H1 (cell line): ENCODE results near the gene AGAP1.
"Not testable (repeated sequence)": the region's sequence is repeated elsewhere in the genome, so short reads cannot be mapped to it uniquely, and the experiment has no call there.

ENCODE experiments used
- CREB1 ChIP-seq: IDR thresholded peaks from 2 replicates; pipeline ENCODE4 v1.6.1; 2012; ENCODE audit warnings: inconsistent platforms
- CTCF ChIP-seq, 3 experiments: IDR thresholded peaks; 1 replicate in 2 of 3; 2 replicates in 1 of 3; pipeline versions ENCODE4 v1.5.1 to v1.6.1; 2011; ENCODE audit warnings: low read length in 3 of 3, mild to moderate bottlenecking in 3 of 3, inconsistent platforms in 2 of 3, low read depth in 1 of 3, moderate library complexity in 1 of 3; ENCODE audit not compliant: insufficient read depth in 1 of 3; ENCODE audit errors: control extremely low read depth in 1 of 3
- EP300 ChIP-seq, 2 experiments: IDR thresholded peaks; 1 replicate in 1 of 2; 2 replicates in 1 of 2; pipeline ENCODE4 v1.6.1; 2011 to 2012; ENCODE audit warnings: low read depth in 2 of 2, low read length in 2 of 2, mild to moderate bottlenecking in 2 of 2, borderline replicate concordance in 1 of 2, inconsistent platforms in 1 of 2, moderate library complexity in 1 of 2
- GABPA ChIP-seq: IDR thresholded peaks from 2 replicates; pipeline ENCODE4 v1.6.1; 2011; ENCODE audit warnings: mild to moderate bottlenecking, low read length, moderate library complexity, borderline replicate concordance; ENCODE audit not compliant: insufficient read depth
- JUND ChIP-seq: IDR thresholded peaks from 2 replicates; pipeline ENCODE4 v1.6.1; 2011; ENCODE audit warnings: mild to moderate bottlenecking, improper control_type of control experiment, low read length
- KDM5A ChIP-seq: fragments of 200-600 bp; IDR thresholded peaks from 2 replicates; pipeline ENCODE4 v1.7.1; 2012; ENCODE audit warnings: mild to moderate bottlenecking, low read length, inconsistent platforms, mixed read lengths
- POLR2A ChIP-seq, 2 experiments: IDR thresholded peaks; 1 replicate in 1 of 2; 2 replicates in 1 of 2; pipeline ENCODE4 v1.6.1; 2011; ENCODE audit warnings: low read depth in 2 of 2, low read length in 2 of 2, mild to moderate bottlenecking in 2 of 2; ENCODE audit errors: control extremely low read depth in 1 of 2
- RAD21 ChIP-seq, 2 experiments: IDR thresholded peaks in 1 of 2; conservative IDR thresholded peaks in 1 of 2; 2 replicates each; pipeline ENCODE4 v1.6.1; 2011; ENCODE audit warnings: low read depth in 2 of 2, low read length in 2 of 2, improper control_type of control experiment in 1 of 2, inconsistent platforms in 1 of 2, mild to moderate bottlenecking in 1 of 2, moderate library complexity in 1 of 2
- SIN3A ChIP-seq, 2 experiments: IDR thresholded peaks in 1 of 2; conservative IDR thresholded peaks in 1 of 2; 2 replicates each; pipeline ENCODE4 v1.6.1; 2011 to 2012; ENCODE audit warnings: low read length in 2 of 2, improper control_type of control experiment in 1 of 2, low read depth in 1 of 2, mild to moderate bottlenecking in 1 of 2
- SP2 ChIP-seq: IDR thresholded peaks from 2 replicates; pipeline ENCODE4 v1.6.1; 2012; ENCODE audit warnings: mild to moderate bottlenecking, low read length, inconsistent platforms
- YY1 ChIP-seq: IDR thresholded peaks from 2 replicates; pipeline ENCODE4 v1.6.1; 2011; ENCODE audit warnings: low read depth, mild to moderate bottlenecking, low read length

DNA sequence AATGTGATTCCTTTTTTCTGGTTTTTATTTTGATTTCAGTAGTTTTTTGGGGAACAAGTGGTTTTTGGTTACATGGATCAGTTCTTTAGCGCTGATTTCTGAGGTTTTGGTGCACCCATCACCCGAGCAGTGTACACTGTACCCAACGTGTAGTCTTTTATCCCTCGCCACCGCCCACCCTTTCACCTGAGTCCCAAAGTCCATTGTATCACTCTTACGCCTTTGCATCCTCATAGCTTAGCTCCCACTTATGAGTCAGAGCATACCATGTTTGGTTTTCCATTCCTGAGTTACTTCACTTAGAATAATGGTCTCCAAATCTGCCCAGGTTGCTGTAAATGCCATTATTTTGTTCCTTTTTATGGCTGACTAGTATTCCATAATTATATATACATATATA, 453.2 kb downstream of the AGAP1 start:
- TF ChIP-seq CTCF (IDR thresholded peaks at IDR 0.05; ENCODE audit: control extremely low read depth in 1 of 3, insufficient read depth in 1 of 3, low read depth in 1 of 3, low read length in 3 of 3); POLR2A (IDR thresholded peaks at IDR 0.05; ENCODE audit: control extremely low read depth in 1 of 2, low read depth in 2 of 2, low read length in 2 of 2); YY1; RAD21 (IDR thresholded peaks at IDR 0.05 in 1 of 2, conservative IDR thresholded peaks at IDR 0.05 in 1 of 2; ENCODE audit: low read depth in 2 of 2, low read length in 2 of 2); SIN3A (conservative IDR thresholded peaks at IDR 0.05 in 1 of 2, IDR thresholded peaks at IDR 0.05 in 1 of 2; ENCODE audit: low read depth in 1 of 2, low read length in 2 of 2); KDM5A; SP2; JUND; EP300 (IDR thresholded peaks at IDR 0.05; ENCODE audit: borderline replicate concordance in 1 of 2, low read depth in 2 of 2, low read length in 2 of 2); CREB1; GABPA: not testable (repeated sequence)
